ENCODE results near the gene WDR70.
"Not testable (repeated sequence)": the region's sequence is repeated elsewhere in the genome, so short reads cannot be mapped to it uniquely, and the experiment has no call there.

The WDR70 gene

GRCh38 chr5:37454402-37455055 lies 75.4 kb downstream of the WDR70 start:
- not testable (repeated sequence) for DNase-seq

- not testable (repeated sequence) for DNase-seq
Observed at GRCh38 chr5:37463191-37464051, 84.3 kb downstream of the WDR70 start.

GRCh38 chr5:37464581-37464980 lies 85.5 kb downstream of the WDR70 start:
- not testable (repeated sequence) for DNase-seq

GRCh38 chr5:37469383-37469782 lies 90.3 kb downstream of the WDR70 start:
- DNase-seq: not testable (repeated sequence)

- DNase-seq: no peak
Observed at GRCh38 chr5:37471666-37472197, 92.6 kb downstream of the WDR70 start.

GRCh38 chr5:37477426-37477825 lies 98.3 kb downstream of the WDR70 start:
- DNase-seq: no peak

- no peak for DNase-seq
Observed at GRCh38 chr5:37478121-37478894, 99.2 kb downstream of the WDR70 start.

- not testable (repeated sequence) for DNase-seq
Observed at GRCh38 chr5:37481395-37481794, 102.3 kb downstream of the WDR70 start.

GRCh38 chr5:37490120-37490810 lies 111.1 kb downstream of the WDR70 start:
- no peak for DNase-seq

GRCh38 chr5:37490931-37491330 lies 111.8 kb downstream of the WDR70 start:
- no peak for DNase-seq

- DNase-seq: no peak
Observed at GRCh38 chr5:37492778-37493555, 113.8 kb downstream of the WDR70 start.

- no peak for DNase-seq
Observed at GRCh38 chr5:37494756-37495155, 115.6 kb downstream of the WDR70 start.

- no peak for DNase-seq
Observed at GRCh38 chr5:37495210-37495609, 116.1 kb downstream of the WDR70 start.

- no peak for DNase-seq
Observed at GRCh38 chr5:37495668-37496347, 116.7 kb downstream of the WDR70 start.

- no peak for DNase-seq
Observed at GRCh38 chr5:37496902-37497445, 117.9 kb downstream of the WDR70 start.

- DNase-seq: no peak
Observed at GRCh38 chr5:37501152-37501551, 122.0 kb downstream of the WDR70 start.

- no peak for DNase-seq
Observed at GRCh38 chr5:37506241-37506640, 127.1 kb downstream of the WDR70 start.

- no peak for DNase-seq
Observed at GRCh38 chr5:37506722-37507121, 127.6 kb downstream of the WDR70 start.

- no peak for DNase-seq
Observed at GRCh38 chr5:37511646-37512045, 132.5 kb downstream of the WDR70 start.

- no peak for DNase-seq
Observed at GRCh38 chr5:37514946-37515345, 135.8 kb downstream of the WDR70 start.

GRCh38 chr5:37517686-37518085 lies 138.6 kb downstream of the WDR70 start:
- no peak for DNase-seq
